ENCODE results near the gene GIMD1.

GIMD1 gene

DNA sequence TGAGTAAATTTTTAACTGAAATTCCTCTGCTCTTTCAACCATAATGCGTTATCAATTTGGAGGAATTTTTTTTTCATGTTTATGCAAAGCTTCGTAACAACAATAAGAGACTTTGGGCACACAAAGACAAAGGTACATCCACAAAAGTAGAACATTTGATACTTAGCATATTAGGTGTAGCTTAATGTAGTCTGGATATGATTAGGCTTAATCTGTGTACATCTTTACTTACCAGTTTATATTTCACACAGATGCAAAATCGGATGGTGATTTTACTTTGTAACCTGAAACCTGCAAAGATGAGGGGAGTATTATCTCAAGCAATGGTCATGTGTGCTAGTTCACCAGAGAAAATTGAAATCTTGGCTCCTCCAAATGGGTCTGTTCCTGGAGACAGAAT is 32.0 kb downstream of the GIMD1 start:
- H3K9me3 ChIP-seq (ENCODE audit: control insufficient read depth, insufficient read depth, low read length) = peaks cover 10% of the 10 kb centered on the region; the same call in 1 of the 2 replicates
- no peak overlapping the region for H3K4me2 ChIP-seq (ENCODE audit: low read length)
- TF ChIP-seq EZH2phosphoT487 (IDR thresholded peaks at IDR 0.05; ENCODE audit: borderline replicate concordance, low read length) = no peak
- TF ChIP-seq, protein P1, sequence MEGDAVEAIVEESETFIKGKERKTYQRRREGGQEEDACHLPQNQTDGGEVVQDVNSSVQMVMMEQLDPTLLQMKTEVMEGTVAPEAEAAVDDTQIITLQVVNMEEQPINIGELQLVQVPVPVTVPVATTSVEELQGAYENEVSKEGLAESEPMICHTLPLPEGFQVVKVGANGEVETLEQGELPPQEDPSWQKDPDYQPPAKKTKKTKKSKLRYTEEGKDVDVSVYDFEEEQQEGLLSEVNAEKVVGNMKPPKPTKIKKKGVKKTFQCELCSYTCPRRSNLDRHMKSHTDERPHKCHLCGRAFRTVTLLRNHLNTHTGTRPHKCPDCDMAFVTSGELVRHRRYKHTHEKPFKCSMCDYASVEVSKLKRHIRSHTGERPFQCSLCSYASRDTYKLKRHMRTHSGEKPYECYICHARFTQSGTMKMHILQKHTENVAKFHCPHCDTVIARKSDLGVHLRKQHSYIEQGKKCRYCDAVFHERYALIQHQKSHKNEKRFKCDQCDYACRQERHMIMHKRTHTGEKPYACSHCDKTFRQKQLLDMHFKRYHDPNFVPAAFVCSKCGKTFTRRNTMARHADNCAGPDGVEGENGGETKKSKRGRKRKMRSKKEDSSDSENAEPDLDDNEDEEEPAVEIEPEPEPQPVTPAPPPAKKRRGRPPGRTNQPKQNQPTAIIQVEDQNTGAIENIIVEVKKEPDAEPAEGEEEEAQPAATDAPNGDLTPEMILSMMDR (IDR thresholded peaks at IDR 0.05; ENCODE audit: low read depth, low read length, poor library complexity, severe bottlenecking) = no peak
- peaks cover 93% of the 10 kb centered on the region for H3K36me3 ChIP-seq (ENCODE audit: control insufficient read depth, low read length)
- no peaks in the 10 kb centered on the region for H3K9me2 ChIP-seq (replicated peaks; ENCODE audit: control insufficient read depth, low read length)
- peaks cover 19% of the 10 kb centered on the region for H3K79me2 ChIP-seq (ENCODE audit: control insufficient read depth, low read length)
- H3K27ac ChIP-seq (ENCODE audit: low read depth, low read length) = no peak overlapping the region
- H3F3A ChIP-seq (ENCODE audit: control insufficient read depth, insufficient read depth) = no peaks in the 10 kb centered on the region
- H3K4me1 ChIP-seq (ENCODE audit: control insufficient read depth, low read length) = peaks cover 10% of the 10 kb centered on the region
- H4K20me1 ChIP-seq (ENCODE audit: control insufficient read depth, insufficient read depth, low read depth, low read length) = no peaks in the 10 kb centered on the region
- H3K27me3 ChIP-seq (ENCODE audit: control insufficient read depth, low read length) = no peaks in the 10 kb centered on the region
- H3K4me3 ChIP-seq (ENCODE audit: low read length) = no peak overlapping the region

DNA sequence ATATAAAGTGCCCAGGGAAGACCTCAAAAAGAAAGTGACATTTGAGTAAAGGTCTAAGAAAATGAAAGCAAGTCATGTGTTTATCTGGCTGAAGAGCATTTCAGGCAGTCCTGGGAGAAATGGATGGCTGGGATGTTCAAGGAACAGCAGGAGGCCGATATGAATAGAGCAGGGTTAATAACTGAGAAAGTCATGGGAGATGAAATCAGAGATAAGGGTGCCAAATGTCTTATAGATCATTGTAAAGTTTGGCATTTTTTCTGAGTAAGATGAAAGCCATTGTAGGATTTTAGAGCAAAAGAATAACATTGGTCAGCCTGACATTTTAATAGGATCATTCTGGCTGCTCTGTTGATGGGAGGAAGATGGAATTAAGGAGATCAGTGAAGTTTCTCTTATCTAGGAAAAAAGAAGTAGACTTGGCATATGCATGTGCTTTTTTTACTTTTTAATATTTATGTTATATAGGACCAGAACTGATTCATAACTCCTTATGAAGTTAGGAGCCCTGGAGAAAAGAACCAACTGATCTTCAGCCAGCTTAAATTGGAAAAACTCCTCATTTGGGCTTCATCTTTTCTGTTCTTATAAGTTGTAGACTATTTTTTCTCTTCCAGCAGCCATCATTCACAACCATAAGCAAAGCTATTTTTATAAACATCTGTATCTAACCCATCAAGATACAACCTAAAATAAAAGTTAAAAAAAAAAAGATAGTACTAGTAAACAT is 33.7 kb downstream of the GIMD1 start:
- TF ChIP-seq EZH2phosphoT487 (IDR thresholded peaks at IDR 0.05; ENCODE audit: borderline replicate concordance, low read length) = no peak
- TF ChIP-seq, protein P1 (IDR thresholded peaks at IDR 0.05; ENCODE audit: low read depth, low read length, poor library complexity, severe bottlenecking) = no peak
- H3F3A ChIP-seq (ENCODE audit: control insufficient read depth, insufficient read depth) = no peaks in the 10 kb centered on the region
- H3K4me1 ChIP-seq (ENCODE audit: control insufficient read depth, low read length) = no peaks in the 10 kb centered on the region
- no peaks in the 10 kb centered on the region for H3K27me3 ChIP-seq (ENCODE audit: control insufficient read depth, low read length)
- no peaks in the 10 kb centered on the region for H3K9me3 ChIP-seq (ENCODE audit: control insufficient read depth, insufficient read depth, low read length)
- no peak overlapping the region for H3K4me3 ChIP-seq (ENCODE audit: low read length)
- peaks cover 2% of the 10 kb centered on the region for H3K79me2 ChIP-seq (ENCODE audit: control insufficient read depth, low read length)
- no peaks in the 10 kb centered on the region for H4K20me1 ChIP-seq (ENCODE audit: control insufficient read depth, insufficient read depth, low read depth, low read length)
- H3K36me3 ChIP-seq (ENCODE audit: control insufficient read depth, low read length) = peaks cover 91% of the 10 kb centered on the region
- no peak overlapping the region for H3K4me2 ChIP-seq (ENCODE audit: low read length)
- H3K27ac ChIP-seq (ENCODE audit: low read depth, low read length) = no peak overlapping the region
- H3K9me2 ChIP-seq (replicated peaks; ENCODE audit: control insufficient read depth, low read length) = no peaks in the 10 kb centered on the region

DNA sequence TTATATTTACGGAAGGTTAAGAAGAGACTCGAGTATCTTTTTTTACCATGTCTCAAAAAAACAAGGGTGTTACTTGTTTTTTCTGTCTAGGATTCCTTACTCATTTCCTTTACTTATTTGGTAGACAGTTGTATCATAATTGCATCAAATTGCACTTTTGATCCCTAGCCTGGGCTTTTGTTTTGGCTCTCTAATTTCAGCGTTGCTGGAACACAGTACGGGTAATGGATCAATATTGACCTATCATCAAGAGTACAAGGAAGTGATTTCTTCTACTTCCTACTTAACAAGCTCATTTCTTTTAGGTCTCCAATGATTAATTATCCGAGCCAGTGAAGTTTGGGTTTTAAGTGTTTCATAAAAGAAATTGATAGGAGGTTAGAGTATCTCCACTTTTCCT is 35.4 kb downstream of the GIMD1 start:
- peaks cover 88% of the 10 kb centered on the region for H3K36me3 ChIP-seq (ENCODE audit: control insufficient read depth, low read length)
- H3K4me3 ChIP-seq (ENCODE audit: low read length) = no peak overlapping the region
- H3K79me2 ChIP-seq (ENCODE audit: control insufficient read depth, low read length) = peaks cover 3% of the 10 kb centered on the region; the same call in 1 of the 2 replicates
- no peaks in the 10 kb centered on the region for H3K4me1 ChIP-seq (ENCODE audit: control insufficient read depth, low read length)
- peaks cover 1% of the 10 kb centered on the region for H3F3A ChIP-seq (ENCODE audit: control insufficient read depth, insufficient read depth)
- H3K27me3 ChIP-seq (ENCODE audit: control insufficient read depth, low read length) = no peaks in the 10 kb centered on the region
- H3K4me2 ChIP-seq (ENCODE audit: low read length) = no peak overlapping the region
- H3K27ac ChIP-seq (ENCODE audit: low read depth, low read length) = no peak overlapping the region
- no peaks in the 10 kb centered on the region for H4K20me1 ChIP-seq (ENCODE audit: control insufficient read depth, insufficient read depth, low read depth, low read length)
- H3K9me3 ChIP-seq (ENCODE audit: control insufficient read depth, insufficient read depth, low read length) = no peaks in the 10 kb centered on the region
- H3K9me2 ChIP-seq (replicated peaks; ENCODE audit: control insufficient read depth, low read length) = no peaks in the 10 kb centered on the region
- no peak for TF ChIP-seq EZH2phosphoT487 (IDR thresholded peaks at IDR 0.05; ENCODE audit: borderline replicate concordance, low read length)
- TF ChIP-seq, protein P1 (IDR thresholded peaks at IDR 0.05; ENCODE audit: low read depth, low read length, poor library complexity, severe bottlenecking) = no peak
